Stimulated activated CD4-positive, alpha-beta T cell treated with anti-CD3 and anti-CD28 coated beads, Interleukin-2, amount 100 ng/mL, for 24 hours (primary cell): ENCODE data around the gene RPS21.
"Not testable (repeated sequence)": the region's sequence is repeated elsewhere in the genome, so short reads cannot be mapped to it uniquely, and the experiment has no call there.

Experiments used
- DNase-seq, 2 donors: peaks; one replicate each; pipeline ENCODE4 v3.0.0-alpha.2; 2020

Gene RPS21

GRCh38 chr20:62413025-62413570, 26.2 kb downstream of the RPS21 start:
- no peak for DNase-seq

- no peak for DNase-seq
These were observed 27.1 kb downstream of the RPS21 start for GRCh38 chr20:62413896-62414481.

GRCh38 chr20:62415354-62416111, 28.6 kb downstream of the RPS21 start:
- DNase-seq: no peak

- DNase-seq: no peak
These were observed 30.0 kb downstream of the RPS21 start for GRCh38 chr20:62416651-62417637.

- DNase-seq: no peak
These were observed 31.2 kb downstream of the RPS21 start for GRCh38 chr20:62417981-62418708.

GRCh38 chr20:62418709-62419487, 32.0 kb downstream of the RPS21 start:
- no peak for DNase-seq

- no peak for DNase-seq
These were observed 32.9 kb downstream of the RPS21 start for GRCh38 chr20:62419759-62420158.

- no peak for DNase-seq
These were observed 34.2 kb downstream of the RPS21 start for GRCh38 chr20:62420846-62421715.

GRCh38 chr20:62421716-62421990, 34.8 kb downstream of the RPS21 start:
- DNase-seq: no peak

- no peak for DNase-seq
These were observed 35.9 kb downstream of the RPS21 start for GRCh38 chr20:62422636-62423325.

- DNase-seq: no peak
These were observed 36.4 kb downstream of the RPS21 start for GRCh38 chr20:62423326-62423706.

- no peak for DNase-seq
These were observed 37.6 kb downstream of the RPS21 start for GRCh38 chr20:62424249-62425107.

- DNase-seq: no peak
These were observed 38.6 kb downstream of the RPS21 start for GRCh38 chr20:62425281-62426058.

- not testable (repeated sequence) for DNase-seq
These were observed 39.1 kb downstream of the RPS21 start for GRCh38 chr20:62426059-62426348.

- no peak for DNase-seq
These were observed 39.8 kb downstream of the RPS21 start for GRCh38 chr20:62426699-62427131.

GRCh38 chr20:62427172-62428001, 40.5 kb downstream of the RPS21 start, which contains the start of gene RBBP8NL:
Gene RBBP8NL (minus strand): TSS chr20:62427539. CDS start chr20:62419647, 7,892 bp downstream.
- DNase-seq: no peak

- DNase-seq: no peak
These were observed 41.1 kb downstream of the RPS21 start for GRCh38 chr20:62428002-62428372.
